ENCODE results near the gene ZNF273. TPM values are rescaled to one million over a fixed set of nuclear protein-coding genes. Genes with fewer than 3 reads are reported as not detected.
A peak's percentile ranks its signal among the peaks of the same experiment; 100 is the strongest.
"Not testable (repeated sequence)": the region's sequence is repeated elsewhere in the genome, so short reads cannot be mapped to it uniquely, and the experiment has no call there.

Gene ZNF273
- total RNA-seq = 1.5 TPM
- long read RNA-seq, partial matches to known transcripts = 0 of 3 reads
- long read RNA-seq, other reads (novel, unspliced or antisense) = 2 of 3 reads

DNA sequence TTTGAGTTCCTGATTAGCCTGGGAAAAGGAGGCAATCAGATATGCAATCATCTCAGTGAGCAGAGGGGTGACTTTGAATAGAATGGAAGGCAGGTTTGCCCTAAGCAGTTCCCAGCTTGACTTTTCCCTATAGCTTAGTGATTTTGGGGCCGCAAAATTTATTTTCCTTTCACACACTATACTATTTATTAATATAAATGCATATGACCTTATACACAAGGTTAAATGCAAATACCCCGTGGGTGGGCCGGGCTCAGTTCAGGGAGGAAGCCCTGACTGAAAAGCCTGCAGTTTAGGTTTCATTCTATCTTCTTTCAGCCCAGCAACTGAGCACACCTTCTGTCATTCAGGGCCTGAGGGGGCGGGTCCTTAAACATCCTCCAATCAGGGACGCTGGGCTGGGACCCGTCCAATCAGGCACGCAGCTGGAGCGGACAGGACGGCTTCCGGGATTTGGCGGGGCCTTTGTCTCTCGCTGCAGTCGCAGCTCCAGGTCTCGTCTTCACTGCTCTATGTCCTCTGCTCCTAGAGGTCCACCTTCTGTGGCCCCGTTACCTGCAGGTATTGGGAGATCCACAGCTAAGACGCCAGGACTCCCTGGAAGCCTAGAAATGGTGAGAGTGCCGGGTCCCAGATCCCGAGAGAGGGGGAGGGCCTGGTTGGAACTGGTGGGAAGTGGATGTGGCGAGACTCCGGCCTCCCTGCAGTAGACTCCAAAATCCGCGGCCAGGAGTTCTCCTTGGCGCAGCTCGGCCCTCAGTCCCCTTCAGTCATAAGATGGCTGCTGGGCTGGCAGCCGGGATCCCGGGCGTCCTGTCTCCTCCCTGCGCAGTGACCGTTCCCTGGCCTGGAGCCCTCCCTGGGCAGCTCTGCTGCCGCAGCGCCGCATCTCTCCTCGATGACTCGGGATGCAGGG lies at the start of gene ZNF273:
Gene ZNF273 (plus strand): TSS at position 468 of the 916 bp plus-strand sequence. CDS start 45 bp downstream, at position 513.
- DNase-seq (peak; percentile 96), ATAC-seq (ENCODE audit: poor library complexity) (peak; percentile 99)
- intact Hi-C loops (cut with DNase I) = no loop called here

DNA sequence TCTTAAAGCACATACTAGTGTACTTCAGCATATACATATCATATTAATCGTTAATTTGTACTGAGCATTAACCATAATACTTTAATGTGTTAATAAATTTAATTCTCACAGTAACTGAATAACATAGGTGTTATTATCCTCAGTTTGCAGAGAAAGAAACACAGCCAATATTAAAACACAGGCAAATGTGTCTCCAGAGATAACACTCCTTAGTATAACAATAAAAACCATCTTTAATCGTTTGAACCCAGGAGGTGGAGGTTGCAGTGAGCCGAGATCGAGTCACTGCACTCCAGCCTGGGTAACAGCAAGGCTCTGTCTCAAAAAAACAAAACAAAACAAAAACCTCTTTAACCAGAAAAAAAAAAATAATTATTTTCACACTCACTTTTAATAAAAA lies 49.4 kb upstream of the ZNF273 start:
- DNase-seq (no peak), ATAC-seq (ENCODE audit: poor library complexity) (no peak)
- intact Hi-C loops (cut with DNase I) = no loop called here

DNA sequence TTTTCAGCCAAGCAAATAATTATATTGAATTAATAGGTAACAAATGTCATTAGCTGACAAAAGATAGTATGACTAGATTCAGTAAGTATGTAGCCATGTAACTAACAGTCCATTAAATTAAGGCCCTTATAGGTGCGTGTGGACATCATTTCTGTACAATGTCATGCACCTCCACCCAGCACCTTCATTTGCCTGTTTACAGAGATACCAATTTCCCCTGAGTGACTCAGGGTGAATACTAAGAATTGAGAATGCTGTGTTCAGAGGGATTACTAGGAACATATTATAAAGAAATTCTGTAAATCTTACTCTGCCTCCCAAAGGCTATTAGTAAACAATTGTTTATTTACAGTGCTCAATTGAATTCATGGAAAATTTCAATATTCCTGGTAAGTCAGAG lies 48.1 kb upstream of the ZNF273 start:
- DNase-seq (no peak), ATAC-seq (ENCODE audit: poor library complexity) (no peak)
- intact Hi-C loops (cut with DNase I) = no loop called here

DNA sequence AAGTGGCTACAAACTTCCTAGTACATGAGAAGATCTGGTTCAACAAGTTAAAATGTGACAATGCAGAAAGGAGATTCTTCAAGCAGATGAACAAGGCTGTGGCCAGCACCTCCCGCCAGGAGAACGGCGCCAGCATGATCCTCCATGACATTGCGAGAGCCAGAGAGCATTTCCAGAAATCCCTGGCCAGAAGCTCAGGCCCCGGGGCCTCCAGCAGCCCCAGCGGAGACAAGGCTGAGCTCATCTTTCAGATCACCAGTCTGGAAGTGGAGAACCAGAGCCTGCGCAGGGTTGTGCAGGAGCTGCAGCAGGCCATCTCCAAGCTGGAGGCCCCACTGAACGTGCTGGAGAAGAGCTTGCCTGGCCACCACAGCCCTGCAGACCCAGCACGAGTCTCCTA lies 40.1 kb upstream of the ZNF273 start:
- ATAC-seq (ENCODE audit: poor library complexity) (no peak), DNase-seq (no peak)
- intact Hi-C loops (cut with DNase I) = no loop called here

DNA sequence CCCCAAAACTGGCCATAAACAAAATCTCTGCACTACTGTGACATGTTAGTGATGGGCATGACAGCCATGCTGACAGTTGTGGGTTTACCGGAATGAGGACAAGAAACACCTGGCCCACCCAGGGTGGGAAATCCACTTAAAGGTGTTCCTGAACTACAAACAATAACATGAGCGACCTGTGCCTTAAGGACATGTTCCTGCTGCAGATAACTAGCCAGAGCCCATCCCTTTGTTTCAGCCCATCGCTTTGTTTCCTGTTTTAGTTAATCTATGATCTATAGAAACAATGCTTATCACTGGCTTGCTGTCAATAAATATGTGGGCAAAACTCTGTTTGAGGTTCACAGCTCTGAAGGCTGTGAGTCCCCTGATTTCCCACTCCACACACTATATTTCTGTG lies 39.5 kb upstream of the ZNF273 start:
- intact Hi-C loops (cut with DNase I); DNase-seq; ATAC-seq (ENCODE audit: poor library complexity): not testable (repeated sequence)

DNA sequence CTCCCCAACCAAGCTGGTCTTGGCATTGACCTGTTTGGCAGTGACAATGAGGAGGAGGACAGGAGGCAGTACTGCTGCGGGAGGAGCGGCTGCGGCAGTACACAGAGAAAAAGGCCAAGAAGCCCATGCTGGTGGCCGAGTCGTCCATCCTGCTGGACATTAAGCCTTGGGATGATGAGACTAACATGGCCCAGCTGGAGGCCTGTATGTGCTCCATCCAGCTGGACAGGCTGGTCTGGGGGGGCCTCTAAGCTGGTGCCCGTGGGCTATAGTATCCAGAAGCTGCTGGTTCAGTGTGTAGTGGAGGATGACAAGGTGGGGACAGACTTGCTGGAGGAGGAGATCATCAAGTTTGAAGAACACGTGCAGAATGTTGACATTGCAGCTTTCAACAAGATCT lies 39.1 kb upstream of the ZNF273 start:
- ATAC-seq (ENCODE audit: poor library complexity) (no peak), DNase-seq (no peak)
- intact Hi-C loops (cut with DNase I) = no loop called here

DNA sequence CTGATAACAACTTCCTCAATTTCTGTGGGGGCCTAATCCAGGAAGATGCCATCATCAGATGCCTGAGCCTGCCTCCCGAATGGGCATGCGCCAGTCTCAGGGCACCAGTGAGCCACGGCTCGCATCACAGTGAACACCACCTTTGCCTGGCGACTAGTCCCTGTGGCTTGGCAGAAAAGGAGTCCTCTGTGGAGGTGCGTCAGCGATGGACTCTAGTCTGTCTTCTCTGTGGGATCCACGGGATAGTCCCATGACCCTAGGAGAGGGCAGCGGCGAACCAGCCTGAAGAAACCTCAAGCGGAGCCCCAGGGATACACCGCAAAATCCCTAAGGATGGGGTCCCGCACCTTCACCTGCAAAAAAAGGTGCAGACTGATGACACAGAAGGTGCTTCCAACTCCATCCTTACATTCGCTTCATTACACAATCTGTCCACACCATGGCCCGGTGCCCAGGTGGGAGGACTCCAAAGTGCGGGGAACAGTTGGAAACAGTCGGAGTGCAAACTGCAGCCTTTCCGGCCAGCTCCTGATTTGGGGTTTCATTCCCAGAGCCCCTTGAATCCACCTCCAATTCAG lies 35.1 kb upstream of the ZNF273 start:
- DNase-seq = no peak
- intact Hi-C loops (cut with DNase I) = no loop called here
- ATAC-seq (ENCODE audit: poor library complexity) = no peak

DNA sequence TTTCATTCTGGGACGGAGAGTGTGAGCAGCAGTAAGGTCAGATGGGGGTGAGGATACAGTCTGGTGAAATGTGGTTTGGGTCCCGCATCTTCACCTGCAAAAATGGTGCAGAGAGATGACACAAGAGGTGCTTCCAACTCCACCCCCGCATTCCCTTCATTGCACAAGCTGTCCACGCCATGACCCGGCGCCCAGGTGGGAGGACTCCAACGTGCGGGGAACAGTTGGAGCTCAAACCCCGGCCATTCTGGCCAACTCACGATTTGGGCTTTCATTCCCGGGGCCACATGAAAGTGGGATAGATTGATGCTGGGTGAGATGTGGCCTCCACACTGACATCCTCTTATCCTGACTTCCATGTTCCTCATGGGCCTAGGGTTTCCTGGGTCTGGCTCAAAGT lies 34.6 kb upstream of the ZNF273 start:
- intact Hi-C loops (cut with DNase I) = no loop called here
- no peak for DNase-seq
- no peak for ATAC-seq (ENCODE audit: poor library complexity)

DNA sequence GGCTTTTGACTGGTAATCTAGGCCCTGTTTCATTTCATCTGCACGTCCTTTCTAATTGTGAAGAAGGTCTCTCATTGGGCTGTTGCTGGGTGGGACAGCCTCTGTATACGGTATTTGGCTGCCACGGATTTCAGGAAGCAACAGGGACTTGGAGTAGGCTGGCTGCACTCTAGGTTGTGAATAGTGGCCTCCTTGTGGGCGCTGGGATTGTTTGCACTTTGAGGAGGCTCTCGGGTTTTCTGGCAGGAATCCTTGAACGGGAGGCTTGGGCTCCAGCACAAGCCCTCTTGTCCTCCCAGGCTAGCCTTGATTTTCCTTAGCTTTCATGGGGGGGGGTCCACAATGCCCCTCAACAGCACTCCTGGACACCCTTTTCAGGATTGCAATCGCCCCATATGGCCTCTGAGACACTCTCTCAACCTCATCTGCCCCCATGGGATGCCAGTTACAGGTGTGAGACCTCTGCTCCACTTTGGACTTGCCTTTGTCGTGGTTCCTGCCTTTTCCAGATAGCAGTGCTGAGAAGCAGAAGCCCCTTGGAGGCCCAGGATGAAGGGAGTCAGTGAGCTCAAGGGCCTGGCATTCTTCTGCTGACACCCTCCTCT lies 33.9 kb upstream of the ZNF273 start:
- ATAC-seq (ENCODE audit: poor library complexity) = no peak
- intact Hi-C loops (cut with DNase I) = no loop called here
- no peak for DNase-seq

DNA sequence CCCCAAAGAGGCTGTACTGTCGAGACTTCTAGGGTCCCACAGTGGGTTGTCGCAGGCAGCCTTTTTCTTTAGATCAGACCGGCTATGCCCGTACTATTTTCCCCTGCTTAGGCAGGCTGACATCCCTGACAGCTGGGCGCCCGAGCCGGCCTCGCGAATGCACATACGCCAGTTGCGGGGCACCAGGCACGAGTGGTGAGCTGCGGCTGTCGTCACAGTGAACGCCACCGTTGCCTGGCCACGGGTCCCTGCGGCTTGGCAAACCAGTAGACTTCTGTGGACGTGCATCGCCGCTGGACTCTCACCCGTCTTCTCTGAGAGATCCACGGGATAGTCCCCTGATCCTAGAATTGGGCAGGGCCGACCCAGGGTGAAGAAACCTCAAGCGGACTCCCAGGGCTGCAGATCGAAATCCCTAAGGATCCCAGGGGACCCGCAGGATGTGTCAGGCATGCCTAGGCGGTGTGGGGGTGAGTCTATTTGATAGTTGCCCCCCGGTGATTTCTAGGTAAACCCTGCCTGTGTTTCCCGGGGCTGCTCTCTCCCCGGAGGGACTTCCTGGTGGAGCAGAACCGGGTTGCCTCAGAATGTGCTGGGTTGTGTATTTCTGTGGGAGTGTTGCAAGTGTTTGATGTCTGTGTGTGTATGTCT lies 33.0 kb upstream of the ZNF273 start:
- DNase-seq = no peak
- no peak for ATAC-seq (ENCODE audit: poor library complexity)
- intact Hi-C loops (cut with DNase I) = no loop called here

DNA sequence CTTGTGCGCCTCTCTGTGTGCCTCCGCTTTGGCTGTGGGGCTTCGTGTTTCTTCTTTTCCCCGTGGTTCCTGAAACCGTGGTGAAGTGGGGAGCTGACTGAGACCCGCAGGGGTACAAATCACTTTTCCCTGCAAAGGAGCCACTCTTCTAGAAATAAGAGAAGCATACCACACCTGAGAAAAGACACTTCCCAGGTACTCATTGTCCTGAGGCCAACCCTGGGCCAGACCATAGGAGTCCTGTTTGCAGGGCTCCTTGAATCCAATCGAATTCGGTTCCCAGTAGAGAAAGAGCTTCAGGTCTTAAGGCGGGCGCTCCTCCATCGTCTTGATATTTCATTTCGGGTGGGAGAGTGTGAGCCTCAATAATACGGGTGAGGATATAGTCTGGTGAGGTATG lies 32.4 kb upstream of the ZNF273 start:
- ATAC-seq (ENCODE audit: poor library complexity) = no peak
- intact Hi-C loops (cut with DNase I) = no loop called here
- DNase-seq = no peak

DNA sequence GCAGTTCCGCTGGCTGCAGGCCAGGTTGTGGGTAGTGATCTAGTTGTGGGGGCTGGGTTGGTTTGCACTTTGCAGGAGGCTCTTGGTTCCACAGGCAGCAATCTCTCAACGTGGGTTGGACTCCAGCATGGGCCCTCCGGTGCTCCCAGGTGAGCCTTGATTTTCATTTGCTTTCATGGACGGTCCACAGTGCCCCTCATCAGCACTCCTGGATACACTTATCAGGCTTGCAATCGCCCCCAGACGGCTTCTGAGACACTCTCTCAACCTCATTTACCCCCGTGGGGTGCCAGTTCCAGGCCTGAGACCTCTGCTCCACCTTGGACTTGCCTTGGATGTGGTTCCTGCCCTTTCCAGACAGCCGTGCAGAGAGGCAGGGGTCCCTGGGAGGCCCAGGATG lies 31.3 kb upstream of the ZNF273 start:
- ATAC-seq (ENCODE audit: poor library complexity) = no peak

DNA sequence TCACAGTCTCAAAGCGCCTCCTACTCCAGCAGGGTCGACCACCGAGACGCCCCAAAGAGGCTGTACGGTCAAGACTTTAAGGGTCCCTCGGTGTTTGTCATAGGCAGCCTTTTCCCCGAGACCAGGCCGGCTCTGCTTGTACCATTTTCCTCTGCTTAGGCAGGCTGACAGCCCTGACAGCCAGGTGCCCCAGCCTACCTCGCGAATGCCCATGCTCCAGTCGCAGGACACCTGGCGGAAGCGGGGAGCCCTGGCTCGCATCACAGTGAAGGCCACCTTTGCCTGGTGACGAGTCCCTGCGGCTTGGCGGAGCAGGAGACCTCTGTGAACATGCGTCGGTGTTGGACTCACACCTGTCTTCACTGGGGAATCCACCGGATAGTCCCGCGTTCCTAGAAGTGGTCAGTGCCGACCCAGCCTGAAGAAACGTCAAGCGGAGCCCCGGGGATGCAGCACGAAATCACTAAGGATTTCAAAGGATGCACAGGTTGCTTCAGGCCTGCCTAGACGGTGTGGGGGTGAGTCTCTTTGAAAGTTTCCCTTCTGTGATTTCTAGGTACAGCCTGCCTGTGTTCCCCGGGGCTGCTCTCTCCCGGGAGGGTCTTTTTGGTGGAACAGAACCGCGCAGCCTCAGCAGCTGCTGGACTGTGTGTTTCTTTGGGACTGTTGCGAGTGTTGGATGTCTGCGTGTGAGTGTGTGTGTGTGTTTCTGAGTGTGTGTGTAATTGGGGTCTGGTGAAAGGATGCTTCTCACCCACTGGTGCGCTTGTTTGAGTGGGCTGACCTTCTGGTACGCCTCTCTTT lies 30.5 kb upstream of the ZNF273 start:
- ATAC-seq (ENCODE audit: poor library complexity) = no peak
- DNase-seq = no peak
- intact Hi-C loops (cut with DNase I) = no loop called here

More for the DNA sequence above, 31.3 kb upstream of the ZNF273 start:
- intact Hi-C loops (cut with DNase I) = no loop called here
- DNase-seq = no peak

DNA sequence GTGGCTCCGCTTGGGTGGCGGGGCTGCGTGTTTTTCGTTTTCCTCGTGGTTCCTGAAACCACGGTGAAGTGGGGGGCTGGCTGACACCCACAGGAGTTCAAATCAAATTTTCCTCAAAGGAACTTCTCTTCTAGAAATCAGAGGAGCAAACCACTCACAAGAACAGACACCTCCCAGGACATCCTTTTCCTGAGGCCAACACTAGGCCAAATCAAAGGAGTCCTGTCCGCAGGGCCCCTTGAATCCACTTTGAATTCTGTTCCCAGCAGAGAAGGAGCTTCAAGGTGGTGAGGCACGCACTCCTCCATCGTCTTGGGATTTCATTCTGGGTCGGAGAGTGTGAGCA lies 29.9 kb upstream of the ZNF273 start:
- intact Hi-C loops (cut with DNase I) = no loop called here
- ATAC-seq (ENCODE audit: poor library complexity) = no peak
- no peak for DNase-seq

DNA sequence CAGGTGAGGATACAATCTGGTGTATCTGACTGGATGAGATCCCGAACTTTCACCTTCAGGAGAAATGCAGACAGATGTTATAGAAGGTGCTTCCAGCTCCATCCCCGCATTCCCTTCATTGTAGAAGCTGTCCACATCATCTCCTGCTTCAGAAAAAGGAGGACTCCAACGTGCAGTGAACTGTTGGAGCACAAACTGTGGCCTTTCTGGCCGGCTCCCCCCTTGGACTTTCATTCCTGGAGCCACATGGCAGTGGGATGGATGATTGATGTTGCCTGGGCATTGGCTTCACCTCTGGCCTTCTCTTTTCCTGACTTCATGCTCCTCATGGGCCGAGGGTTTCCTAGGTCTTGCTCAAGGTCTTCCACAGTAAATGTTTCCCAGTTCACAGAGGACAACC lies 29.6 kb upstream of the ZNF273 start:
- intact Hi-C loops (cut with DNase I) = no loop called here
- ATAC-seq (ENCODE audit: poor library complexity) (no peak), DNase-seq (no peak)

DNA sequence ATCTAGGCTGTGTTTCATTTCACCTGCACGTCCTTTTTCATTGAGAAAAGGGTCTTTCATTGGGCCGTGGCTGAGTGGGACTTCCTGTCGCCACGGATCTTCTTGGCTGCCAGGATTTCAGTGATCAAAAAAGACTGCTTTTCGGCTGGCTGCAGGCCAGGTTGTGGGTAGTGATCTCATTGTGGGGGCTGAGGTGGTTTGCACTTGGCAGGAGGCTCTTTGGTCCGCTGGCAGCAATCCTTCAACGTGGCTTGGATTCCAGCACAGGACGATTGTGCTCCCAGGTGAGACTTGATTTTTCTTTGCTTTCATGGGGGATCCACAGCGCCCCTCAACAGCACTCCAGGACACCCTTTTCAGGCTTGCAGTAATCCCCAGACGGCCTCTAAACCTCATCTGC lies 29.0 kb upstream of the ZNF273 start:
- DNase-seq = no peak
- no peak for ATAC-seq (ENCODE audit: poor library complexity)
- intact Hi-C loops (cut with DNase I) = no loop called here

DNA sequence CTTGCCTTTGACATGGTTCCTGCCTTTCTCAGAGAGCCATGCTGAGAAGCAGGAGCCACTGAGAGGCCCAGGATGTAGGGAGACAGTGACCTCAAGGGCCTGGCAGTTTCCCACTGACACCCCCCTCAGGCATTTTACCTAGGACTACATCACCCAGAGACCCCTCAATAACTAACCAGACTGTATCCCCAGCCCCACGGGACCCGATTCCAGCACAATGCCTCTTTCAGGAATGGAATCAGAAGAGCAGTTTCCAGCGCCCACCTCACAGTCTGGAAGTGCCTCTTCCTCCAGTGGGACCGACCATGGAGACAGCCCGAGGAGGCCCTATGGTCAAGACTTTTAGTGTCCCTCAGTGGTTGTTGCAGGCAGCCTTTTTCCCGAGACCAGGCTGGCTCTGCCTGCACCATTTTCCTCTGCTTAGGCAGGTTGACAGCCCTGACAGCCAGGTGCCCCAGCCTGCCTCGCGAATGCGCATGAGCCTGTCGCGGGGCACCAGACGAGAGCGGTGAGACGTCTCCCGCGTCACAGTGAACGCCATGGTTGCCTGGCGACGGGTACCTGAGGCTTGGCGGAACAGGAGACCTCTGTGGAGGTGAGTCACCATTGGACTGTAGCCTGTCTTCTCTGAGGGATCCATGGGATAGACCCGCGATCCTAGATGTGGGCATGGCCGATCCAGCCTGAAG lies 28.4 kb upstream of the ZNF273 start:
- DNase-seq (no peak), ATAC-seq (ENCODE audit: poor library complexity) (no peak)
- intact Hi-C loops (cut with DNase I) = no loop called here

DNA sequence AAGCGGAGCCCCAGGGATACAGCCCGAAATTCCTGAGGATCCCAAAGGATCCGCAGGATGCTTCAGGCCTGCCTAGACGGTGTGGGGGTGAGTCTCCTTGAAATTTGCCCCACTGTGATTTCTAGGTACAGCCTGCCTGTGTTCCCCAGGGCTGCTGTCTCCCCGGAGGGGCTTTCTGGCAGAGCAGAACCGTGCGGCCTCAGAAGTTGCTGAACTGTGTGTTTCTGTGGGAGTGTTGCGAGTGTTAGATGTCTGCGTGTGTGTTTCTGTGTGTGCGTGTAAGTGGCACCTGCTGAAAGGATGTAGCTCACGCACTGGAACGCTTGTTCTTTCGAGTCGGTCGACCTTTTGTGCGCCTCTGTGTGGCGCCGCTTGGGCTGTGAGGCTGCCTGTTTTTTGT lies 27.8 kb upstream of the ZNF273 start:
- intact Hi-C loops (cut with DNase I) = no loop called here
- DNase-seq = no peak
- no peak for ATAC-seq (ENCODE audit: poor library complexity)
